ENCODE results near the gene CLMP.

GRCh38 chr11:123214396-123214795, 19.3 kb upstream of the CLMP start:
- TF ChIP-seq POLR2A (IDR thresholded peaks at IDR 0.05; ENCODE audit: low read depth) (no peak), CTCF (IDR thresholded peaks at IDR 0.05) (no peak), EP300 (IDR thresholded peaks at IDR 0.05) (no peak)

Measured in esophagus muscularis mucosa (tissue), 4 donors.